HEK293 (cell line): ENCODE measurements around the gene RNF149.

Experiments
- CTCF ChIA-PET: fragments of 350-600 bp; formaldehyde crosslinking; extraction: SDS; loops from one replicate; lab custom pipeline; 2021; ENCODE audit warnings: antibody characterized with exemption; lab: Yijun Ruan, JAX
- POLR2A ChIA-PET: fragments of 300-600 bp; formaldehyde crosslinking; extraction: SDS; loops from one replicate; lab custom pipeline; 2020; ENCODE audit warnings: antibody characterized with exemption, inconsistent platforms; lab: Yijun Ruan, JAX
- H3K27ac ChIP-seq: fragments of 200-500 bp; sonication (Bioruptor generic); 2 replicates; pipeline ENCODE4 v1.5.1; 2014; ENCODE audit warnings: low read depth, low read length, control low read depth, inconsistent platforms; ENCODE audit errors: extremely low read depth
- H3K36me3 ChIP-seq, 2 experiments: fragments of 200-500 bp in 1 of 2; sonication (Bioruptor generic) in 1 of 2; 1 replicate in 1 of 2; 2 replicates in 1 of 2; pipeline ENCODE4 v1.5.1; 2014 to 2017; ENCODE audit warnings: inconsistent platforms in 2 of 2, low read length in 2 of 2; ENCODE audit not compliant: control insufficient read depth in 2 of 2, insufficient read depth in 1 of 2
- H3K4me1 ChIP-seq: fragments of 200-500 bp; sonication (Bioruptor generic); 2 replicates; pipeline ENCODE4 v1.5.1; 2014; ENCODE audit warnings: mild to moderate bottlenecking, low read length, inconsistent platforms; ENCODE audit not compliant: control insufficient read depth, insufficient read depth
- H3K4me3 ChIP-seq: 2 replicates; pipeline ENCODE4 v1.5.1; 2011; ENCODE audit warnings: low read depth, mild to moderate bottlenecking, control low read depth, low read length, moderate library complexity
- H3K9me3 ChIP-seq: fragments of 200-500 bp; sonication (Bioruptor generic); 2 replicates; pipeline ENCODE4 v1.5.1; 2014; ENCODE audit warnings: low read depth, low read length, inconsistent platforms; ENCODE audit not compliant: control insufficient read depth, insufficient read depth
- BCL11B ChIP-seq: fragments of 450-650 bp; formaldehyde crosslinking; IDR thresholded peaks from 2 replicates; pipeline ENCODE4 v1.5.1; 2016; ENCODE audit warnings: low read depth, missing biosample characterization, missing genetic modification characterization
- FEZF1 ChIP-seq: fragments of 450-650 bp; formaldehyde crosslinking; IDR thresholded peaks from 2 replicates; pipeline ENCODE4 v1.5.1; 2016; ENCODE audit warnings: missing biosample characterization, missing genetic modification characterization
- IKZF3 ChIP-seq: fragments of 450-650 bp; IDR thresholded peaks from 2 replicates; pipeline ENCODE4 v1.5.0; 2018; ENCODE audit warnings: missing biosample characterization, mild to moderate bottlenecking, missing genetic modification characterization, moderate library complexity
- MZF1 ChIP-seq: fragments of 450-650 bp; formaldehyde crosslinking; IDR thresholded peaks from 2 replicates; pipeline ENCODE4 v1.5.1; 2017; ENCODE audit warnings: missing biosample characterization, missing genetic modification characterization, borderline replicate concordance
- REPIN1 ChIP-seq: fragments of 450-650 bp; formaldehyde crosslinking; IDR thresholded peaks from 2 replicates; pipeline ENCODE4 v1.5.1; 2017; ENCODE audit warnings: missing biosample characterization, missing genetic modification characterization, low read depth
- SCRT2 ChIP-seq: fragments of 450-650 bp; formaldehyde crosslinking; IDR thresholded peaks from 2 replicates; pipeline ENCODE4 v1.5.1; 2016; ENCODE audit warnings: missing biosample characterization, missing genetic modification characterization
- SETDB1 ChIP-seq: IDR thresholded peaks from one replicate; pipeline ENCODE4 v1.6.1; 2017; ENCODE audit warnings: mild to moderate bottlenecking, low read length, moderate library complexity, mixed read lengths; ENCODE audit not compliant: insufficient read length
- TCF7L2 ChIP-seq: IDR thresholded peaks from 2 replicates; pipeline ENCODE4 v1.6.1; 2011; ENCODE audit warnings: low read depth, mild to moderate bottlenecking, inconsistent platforms, low read length, moderate library complexity, borderline replicate concordance
- YY1 ChIP-seq: fragments of 450-650 bp; formaldehyde crosslinking; IDR thresholded peaks from 2 replicates; pipeline ENCODE4 v1.5.1; 2018; ENCODE audit warnings: missing biosample characterization, missing genetic modification characterization
- ZNF214 ChIP-seq: fragments of 450-650 bp; formaldehyde crosslinking; IDR thresholded peaks from 2 replicates; pipeline ENCODE4 v1.5.1; 2017; ENCODE audit warnings: missing biosample characterization, mild to moderate bottlenecking, missing genetic modification characterization, borderline replicate concordance
- ZNF223 ChIP-seq: fragments of 450-650 bp; formaldehyde crosslinking; IDR thresholded peaks from 2 replicates; pipeline ENCODE4 v1.5.1; 2016; ENCODE audit warnings: missing biosample characterization, missing genetic modification characterization
- ZNF23 ChIP-seq: fragments of 450-650 bp; formaldehyde crosslinking; IDR thresholded peaks from 2 replicates; pipeline ENCODE4 v1.5.1; 2016; ENCODE audit warnings: missing biosample characterization, missing genetic modification characterization, borderline replicate concordance
- ZNF274 ChIP-seq, 2 experiments: fragments of 200-500 bp in 1 of 2; fragments of 450-650 bp in 1 of 2; sonication (Bioruptor generic) in 1 of 2; formaldehyde crosslinking in 1 of 2; IDR thresholded peaks; 2 replicates each; pipeline versions ENCODE4 v1.5.1 to v1.6.1; 2014 to 2016; ENCODE audit warnings: borderline replicate concordance in 1 of 2, inconsistent platforms in 1 of 2, low read length in 1 of 2, missing biosample characterization in 1 of 2, missing genetic modification characterization in 1 of 2
- ZNF292 ChIP-seq: fragments of 450-650 bp; formaldehyde crosslinking; IDR thresholded peaks from 2 replicates; pipeline ENCODE4 v1.5.1; 2016; ENCODE audit warnings: low read depth, missing biosample characterization, missing genetic modification characterization, borderline replicate concordance
- ZNF426 ChIP-seq: fragments of 450-650 bp; formaldehyde crosslinking; IDR thresholded peaks from 2 replicates; pipeline ENCODE4 v1.5.1; 2017; ENCODE audit warnings: missing biosample characterization, missing genetic modification characterization, mild to moderate bottlenecking, inconsistent platforms, moderate library complexity
- ZNF561 ChIP-seq: fragments of 450-650 bp; IDR thresholded peaks from 2 replicates; pipeline ENCODE4 v1.5.1; 2018; ENCODE audit warnings: missing biosample characterization, missing genetic modification characterization, borderline replicate concordance
- ZNF596 ChIP-seq: fragments of 450-650 bp; IDR thresholded peaks from 2 replicates; pipeline ENCODE4 v1.5.0; 2018; ENCODE audit warnings: missing biosample characterization, mild to moderate bottlenecking, missing genetic modification characterization, moderate library complexity
- ZNF626 ChIP-seq: fragments of 450-650 bp; sonication (Bioruptor Pico); formaldehyde crosslinking; IDR thresholded peaks from 2 replicates; pipeline ENCODE4 v1.5.1; 2018; ENCODE audit warnings: missing biosample characterization, missing genetic modification characterization, inconsistent platforms
- ZNF707 ChIP-seq: fragments of 450-650 bp; formaldehyde crosslinking; IDR thresholded peaks from 2 replicates; pipeline ENCODE4 v1.5.1; 2016; ENCODE audit warnings: missing biosample characterization, missing genetic modification characterization
- ZNF791 ChIP-seq: fragments of 450-650 bp; formaldehyde crosslinking; IDR thresholded peaks from 2 replicates; pipeline ENCODE4 v1.5.1; 2016; ENCODE audit warnings: missing biosample characterization, missing genetic modification characterization
- ZNF830 ChIP-seq: fragments of 450-650 bp; IDR thresholded peaks from 2 replicates; pipeline ENCODE4 v1.5.0; 2018; ENCODE audit warnings: missing biosample characterization, missing genetic modification characterization, low read depth, mild to moderate bottlenecking, moderate library complexity
- TF ChIP-seq, protein P1 (sequence below): fragments of 450-650 bp; formaldehyde crosslinking; IDR thresholded peaks from 2 replicates; pipeline ENCODE4 v1.5.1; 2016; ENCODE audit warnings: missing biosample characterization, missing genetic modification characterization
- TF ChIP-seq, protein P2 (sequence below): fragments of 450-650 bp; formaldehyde crosslinking; IDR thresholded peaks from 2 replicates; pipeline ENCODE4 v1.5.1; 2017; ENCODE audit warnings: missing biosample characterization, missing genetic modification characterization
- TF ChIP-seq, protein P3 (sequence below): fragments of 450-650 bp; formaldehyde crosslinking; IDR thresholded peaks from 2 replicates; pipeline ENCODE4 v1.5.1; 2016; ENCODE audit warnings: missing biosample characterization, missing genetic modification characterization
- TF ChIP-seq, protein P4 (sequence below): fragments of 450-650 bp; formaldehyde crosslinking; IDR thresholded peaks from 2 replicates; pipeline ENCODE4; 2016; ENCODE audit warnings: missing biosample characterization, missing genetic modification characterization

RNF149 gene

DNA sequence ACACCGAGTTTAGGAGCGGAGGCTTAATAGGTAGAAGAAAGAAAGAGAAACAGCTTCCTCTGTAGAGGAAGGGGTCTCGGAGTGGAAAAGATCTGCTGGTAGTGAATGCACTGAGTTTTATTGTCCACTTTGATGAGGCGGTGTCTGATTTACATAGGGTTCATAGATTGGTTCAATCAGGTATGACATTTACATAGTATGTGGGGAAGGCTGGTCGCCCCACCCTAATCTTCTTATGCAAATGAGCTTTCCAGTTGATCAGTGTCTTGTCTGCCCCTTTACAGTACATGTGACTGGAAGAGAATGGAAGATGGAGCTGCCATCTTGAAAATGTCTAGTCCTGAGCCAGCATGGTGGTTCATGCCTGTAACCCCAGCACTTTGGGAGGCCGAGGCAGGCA, 75.7 kb downstream of the RNF149 start:
- H3K4me3 ChIP-seq, result no peak overlapping the region
- no peaks in the 10 kb centered on the region for H3K9me3 ChIP-seq
- H3K27ac ChIP-seq, result no peak overlapping the region
- no peaks in the 10 kb centered on the region for H3K4me1 ChIP-seq
- ChIA-PET CTCF (interaction anchor here (0.5 to 1.0 kb wide), 3 partner anchors 15 to 1039 kb away, joined by 3 to 7 read pairs (median 3); no protein-coding TSS in a partner anchor), POLR2A (interaction anchor here (0.6 kb wide), 1 partner anchor 634 kb away, joined by 3 read pairs; no protein-coding TSS in a partner anchor)
- no peaks in the 10 kb centered on the region for H3K36me3 ChIP-seq
- TF ChIP-seq ZNF830, result no peak
- TF ChIP-seq ZNF223 (tag by site-specific recombination), result no peak
- TF ChIP-seq IKZF3 (tag by site-specific recombination), result no peak
- no peak for TF ChIP-seq ZNF626 (tag by site-specific recombination)
- TF ChIP-seq FEZF1, result no peak
- TF ChIP-seq ZNF791 (tag by site-specific recombination), result no peak
- TF ChIP-seq YY1 (tag by site-specific recombination), result no peak
- TF ChIP-seq SETDB1, result no peak
- no peak for TF ChIP-seq BCL11B
- TF ChIP-seq ZNF23, result no peak
- TF ChIP-seq ZNF561 (tag by site-specific recombination), result no peak
- TF ChIP-seq ZNF596 (tag by site-specific recombination), result no peak

DNA sequence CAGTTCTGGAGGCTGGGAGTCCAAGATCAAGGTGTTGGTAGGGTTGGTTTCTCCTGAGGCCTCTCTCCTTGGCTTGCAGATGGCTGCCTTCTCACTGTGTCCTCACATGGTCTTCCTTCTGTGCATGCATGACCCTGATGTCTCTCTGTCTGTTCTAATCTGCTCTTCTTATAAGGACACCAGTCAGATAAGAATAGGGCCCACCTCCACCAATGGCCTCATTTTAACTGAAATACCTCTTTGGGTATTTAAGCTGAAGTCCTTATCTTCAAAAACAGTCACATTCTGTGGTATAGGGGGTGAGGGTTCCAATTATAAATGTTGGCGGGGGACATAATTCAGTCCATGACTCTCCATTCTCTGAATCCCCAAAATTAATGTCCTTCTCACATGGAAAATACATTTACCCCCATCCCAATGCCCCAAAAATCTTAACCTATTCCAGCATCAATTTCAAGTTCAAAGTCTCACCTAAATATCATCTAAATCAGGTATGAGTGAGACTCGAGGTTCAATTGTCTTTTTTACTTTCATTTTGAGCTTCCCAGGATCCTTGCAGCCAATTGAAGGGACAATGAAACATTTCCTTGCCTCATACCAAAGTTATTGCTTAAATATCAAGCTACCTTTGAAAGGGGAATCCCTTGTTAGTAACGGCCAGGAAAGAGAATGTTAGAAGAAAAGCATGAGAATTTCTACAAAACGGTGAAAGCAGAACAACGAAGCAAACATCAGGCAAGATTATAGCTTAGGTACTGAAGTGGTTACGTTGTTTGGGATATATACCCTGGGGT, 76.4 kb downstream of the RNF149 start:
- POLR2A ChIA-PET, result interaction anchor here (0.6 kb wide), 1 partner anchor 13 kb away, joined by 4 read pairs; no protein-coding TSS in a partner anchor

More for the DNA sequence above, 76.4 kb downstream of the RNF149 start:
- no peaks in the 10 kb centered on the region for H3K9me3 ChIP-seq
- no peaks in the 10 kb centered on the region for H3K36me3 ChIP-seq
- no peak overlapping the region for H3K4me3 ChIP-seq
- no peak overlapping the region for H3K27ac ChIP-seq
- CTCF ChIA-PET, result interaction anchor here (0.5 to 1.0 kb wide), 3 partner anchors 14 to 1204 kb away, joined by 3 to 7 read pairs (median 6); no protein-coding TSS in a partner anchor
- TF ChIP-seq ZNF214 (tag by site-specific recombination), result no peak
- TF ChIP-seq ZNF274 (IDR thresholded peaks at IDR 0.05; ENCODE audit: low read length), result no peak
- no peak for TF ChIP-seq ZNF274 (tag by site-specific recombination; IDR thresholded peaks at IDR 0.05; ENCODE audit: borderline replicate concordance)
- TF ChIP-seq ZNF707, result no peak
- TF ChIP-seq ZNF426 (tag by site-specific recombination), result no peak
- TF ChIP-seq, protein P1, sequence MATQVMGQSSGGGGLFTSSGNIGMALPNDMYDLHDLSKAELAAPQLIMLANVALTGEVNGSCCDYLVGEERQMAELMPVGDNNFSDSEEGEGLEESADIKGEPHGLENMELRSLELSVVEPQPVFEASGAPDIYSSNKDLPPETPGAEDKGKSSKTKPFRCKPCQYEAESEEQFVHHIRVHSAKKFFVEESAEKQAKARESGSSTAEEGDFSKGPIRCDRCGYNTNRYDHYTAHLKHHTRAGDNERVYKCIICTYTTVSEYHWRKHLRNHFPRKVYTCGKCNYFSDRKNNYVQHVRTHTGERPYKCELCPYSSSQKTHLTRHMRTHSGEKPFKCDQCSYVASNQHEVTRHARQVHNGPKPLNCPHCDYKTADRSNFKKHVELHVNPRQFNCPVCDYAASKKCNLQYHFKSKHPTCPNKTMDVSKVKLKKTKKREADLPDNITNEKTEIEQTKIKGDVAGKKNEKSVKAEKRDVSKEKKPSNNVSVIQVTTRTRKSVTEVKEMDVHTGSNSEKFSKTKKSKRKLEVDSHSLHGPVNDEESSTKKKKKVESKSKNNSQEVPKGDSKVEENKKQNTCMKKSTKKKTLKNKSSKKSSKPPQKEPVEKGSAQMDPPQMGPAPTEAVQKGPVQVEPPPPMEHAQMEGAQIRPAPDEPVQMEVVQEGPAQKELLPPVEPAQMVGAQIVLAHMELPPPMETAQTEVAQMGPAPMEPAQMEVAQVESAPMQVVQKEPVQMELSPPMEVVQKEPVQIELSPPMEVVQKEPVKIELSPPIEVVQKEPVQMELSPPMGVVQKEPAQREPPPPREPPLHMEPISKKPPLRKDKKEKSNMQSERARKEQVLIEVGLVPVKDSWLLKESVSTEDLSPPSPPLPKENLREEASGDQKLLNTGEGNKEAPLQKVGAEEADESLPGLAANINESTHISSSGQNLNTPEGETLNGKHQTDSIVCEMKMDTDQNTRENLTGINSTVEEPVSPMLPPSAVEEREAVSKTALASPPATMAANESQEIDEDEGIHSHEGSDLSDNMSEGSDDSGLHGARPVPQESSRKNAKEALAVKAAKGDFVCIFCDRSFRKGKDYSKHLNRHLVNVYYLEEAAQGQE (tag by site-specific recombination), result no peak
- no peak for TF ChIP-seq SCRT2
- TF ChIP-seq REPIN1 (tag by site-specific recombination), result no peak
- TF ChIP-seq, protein P2, sequence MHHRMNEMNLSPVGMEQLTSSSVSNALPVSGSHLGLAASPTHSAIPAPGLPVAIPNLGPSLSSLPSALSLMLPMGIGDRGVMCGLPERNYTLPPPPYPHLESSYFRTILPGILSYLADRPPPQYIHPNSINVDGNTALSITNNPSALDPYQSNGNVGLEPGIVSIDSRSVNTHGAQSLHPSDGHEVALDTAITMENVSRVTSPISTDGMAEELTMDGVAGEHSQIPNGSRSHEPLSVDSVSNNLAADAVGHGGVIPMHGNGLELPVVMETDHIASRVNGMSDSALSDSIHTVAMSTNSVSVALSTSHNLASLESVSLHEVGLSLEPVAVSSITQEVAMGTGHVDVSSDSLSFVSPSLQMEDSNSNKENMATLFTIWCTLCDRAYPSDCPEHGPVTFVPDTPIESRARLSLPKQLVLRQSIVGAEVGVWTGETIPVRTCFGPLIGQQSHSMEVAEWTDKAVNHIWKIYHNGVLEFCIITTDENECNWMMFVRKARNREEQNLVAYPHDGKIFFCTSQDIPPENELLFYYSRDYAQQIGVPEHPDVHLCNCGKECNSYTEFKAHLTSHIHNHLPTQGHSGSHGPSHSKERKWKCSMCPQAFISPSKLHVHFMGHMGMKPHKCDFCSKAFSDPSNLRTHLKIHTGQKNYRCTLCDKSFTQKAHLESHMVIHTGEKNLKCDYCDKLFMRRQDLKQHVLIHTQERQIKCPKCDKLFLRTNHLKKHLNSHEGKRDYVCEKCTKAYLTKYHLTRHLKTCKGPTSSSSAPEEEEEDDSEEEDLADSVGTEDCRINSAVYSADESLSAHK (tag by site-specific recombination), result no peak
- TF ChIP-seq, protein P3, sequence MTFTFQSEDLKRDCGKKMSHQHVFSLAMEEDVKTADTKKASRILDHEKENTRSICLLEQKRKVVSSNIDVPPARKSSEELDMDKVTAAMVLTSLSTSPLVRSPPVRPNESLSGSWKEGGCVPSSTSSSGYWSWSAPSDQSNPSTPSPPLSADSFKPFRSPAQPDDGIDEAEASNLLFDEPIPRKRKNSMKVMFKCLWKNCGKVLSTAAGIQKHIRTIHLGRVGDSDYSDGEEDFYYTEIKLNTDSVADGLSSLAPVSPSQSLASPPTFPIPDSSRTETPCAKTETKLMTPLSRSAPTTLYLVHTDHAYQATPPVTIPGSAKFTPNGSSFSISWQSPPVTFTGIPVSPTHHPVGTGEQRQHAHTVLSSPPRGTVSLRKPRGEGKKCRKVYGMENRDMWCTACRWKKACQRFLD (tag by site-specific recombination), result no peak
- no peak for TF ChIP-seq TCF7L2
- TF ChIP-seq ZNF292, result no peak
- TF ChIP-seq, protein P4, sequence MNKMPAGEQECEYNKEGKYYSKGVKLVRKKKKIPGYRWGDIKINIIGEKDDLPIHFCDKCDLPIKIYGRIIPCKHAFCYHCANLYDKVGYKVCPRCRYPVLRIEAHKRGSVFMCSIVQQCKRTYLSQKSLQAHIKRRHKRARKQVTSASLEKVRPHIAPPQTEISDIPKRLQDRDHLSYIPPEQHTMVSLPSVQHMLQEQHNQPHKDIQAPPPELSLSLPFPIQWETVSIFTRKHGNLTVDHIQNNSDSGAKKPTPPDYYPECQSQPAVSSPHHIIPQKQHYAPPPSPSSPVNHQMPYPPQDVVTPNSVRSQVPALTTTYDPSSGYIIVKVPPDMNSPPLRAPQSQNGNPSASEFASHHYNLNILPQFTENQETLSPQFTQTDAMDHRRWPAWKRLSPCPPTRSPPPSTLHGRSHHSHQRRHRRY (tag by site-specific recombination), result no peak
- TF ChIP-seq MZF1 (tag by site-specific recombination), result no peak
- no peaks in the 10 kb centered on the region for H3K4me1 ChIP-seq
